ENCODE results near the gene STBD1.
"Not testable (repeated sequence)": the region's sequence is repeated elsewhere in the genome, so short reads cannot be mapped to it uniquely, and the experiment has no call there.

Gene STBD1

GRCh38 chr4:76305971-76306881 lies at the start of gene STBD1:
Gene STBD1 (plus strand): TSS chr4:76306733. CDS start chr4:76306770, 37 bp downstream.
- DNase-seq (ENCODE audit: low spot score): peak; percentile 10

- DNase-seq (ENCODE audit: low spot score): no peak
Observed at GRCh38 chr4:76256968-76257367, 49.6 kb upstream of the STBD1 start.

DNA sequence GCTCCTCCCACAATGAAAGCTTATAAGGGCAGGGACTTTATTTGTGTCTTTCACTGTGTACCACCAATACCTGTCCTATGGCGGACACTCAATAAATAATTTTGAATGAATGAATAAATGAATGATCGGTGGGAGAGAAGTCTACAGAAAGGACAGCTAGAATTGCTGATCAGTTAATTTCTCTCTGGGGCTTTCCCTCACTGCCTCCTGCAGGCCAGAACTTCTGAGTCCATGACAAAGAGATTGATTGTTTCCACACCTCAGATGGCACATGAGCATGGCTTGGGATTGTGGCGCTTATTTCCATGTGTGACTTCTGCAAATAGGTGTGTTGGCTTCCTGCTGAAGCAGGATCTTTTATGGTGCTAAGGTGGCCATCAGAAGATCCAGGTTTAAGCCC lies 48.7 kb upstream of the STBD1 start:
- no peak for DNase-seq (ENCODE audit: low spot score)

DNA sequence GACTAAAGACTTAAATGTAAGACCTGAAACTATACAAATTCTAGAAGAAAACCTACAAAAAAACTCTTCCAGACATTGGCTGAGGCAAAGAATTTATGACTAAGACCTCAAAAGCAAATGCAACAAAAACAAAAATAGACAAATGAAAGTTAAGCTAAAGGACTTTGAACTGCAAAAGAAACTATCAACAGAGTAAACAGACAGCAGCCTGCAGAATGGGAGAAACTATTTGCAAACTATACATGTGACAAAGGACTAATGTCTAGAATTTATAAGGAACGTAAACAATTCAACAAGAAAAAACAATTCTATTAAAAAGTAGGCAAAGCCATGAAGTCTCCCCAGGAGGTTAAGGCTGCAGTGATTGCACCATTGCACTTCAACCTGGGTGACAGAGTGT lies 46.0 kb upstream of the STBD1 start:
- DNase-seq (ENCODE audit: low spot score): no peak

GRCh38 chr4:76265631-76266218 lies 40.8 kb upstream of the STBD1 start:
- DNase-seq (ENCODE audit: low spot score): no peak

DNA sequence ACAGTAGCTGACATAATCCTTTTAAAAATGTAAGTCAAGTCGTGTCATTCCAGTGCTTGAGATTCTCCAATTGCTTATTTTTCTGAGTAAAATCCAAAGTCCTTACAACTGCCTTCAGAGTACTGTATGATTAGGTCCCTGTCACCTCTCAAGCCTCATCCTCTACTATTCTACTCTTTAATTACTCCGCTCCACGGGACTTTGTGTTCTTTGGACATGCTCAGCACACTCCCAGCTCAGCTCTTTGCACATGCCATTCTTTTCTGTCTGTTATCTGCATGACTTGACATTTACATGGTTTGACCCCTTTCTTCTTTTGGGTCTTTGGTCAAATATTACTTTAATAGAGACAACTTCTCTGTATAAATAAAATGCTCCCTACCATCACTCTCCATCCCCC lies 39.9 kb upstream of the STBD1 start:
- DNase-seq (ENCODE audit: low spot score): no peak

DNA sequence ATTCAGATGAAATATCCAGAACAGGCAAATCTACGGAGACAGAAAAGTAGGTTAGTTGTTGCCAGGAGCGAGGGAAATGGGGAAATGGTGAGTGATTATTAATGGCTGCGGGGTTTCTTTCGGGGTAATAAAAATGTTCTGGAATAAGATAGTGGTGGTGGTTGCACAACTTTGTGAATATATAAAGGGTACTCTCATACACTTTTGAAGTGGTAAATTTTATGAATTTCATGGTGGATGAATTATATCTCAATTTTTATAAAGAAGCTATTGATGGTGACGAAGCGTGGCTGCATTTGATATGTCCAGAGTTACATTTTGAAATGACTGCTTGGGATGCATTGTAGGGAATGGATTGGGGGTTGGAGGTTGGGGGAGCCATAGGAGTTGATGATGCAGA lies 38.7 kb upstream of the STBD1 start:
- no peak for DNase-seq (ENCODE audit: low spot score)

GRCh38 chr4:76270244-76271175 lies 36.0 kb upstream of the STBD1 start:
- DNase-seq (ENCODE audit: low spot score): no peak

DNA sequence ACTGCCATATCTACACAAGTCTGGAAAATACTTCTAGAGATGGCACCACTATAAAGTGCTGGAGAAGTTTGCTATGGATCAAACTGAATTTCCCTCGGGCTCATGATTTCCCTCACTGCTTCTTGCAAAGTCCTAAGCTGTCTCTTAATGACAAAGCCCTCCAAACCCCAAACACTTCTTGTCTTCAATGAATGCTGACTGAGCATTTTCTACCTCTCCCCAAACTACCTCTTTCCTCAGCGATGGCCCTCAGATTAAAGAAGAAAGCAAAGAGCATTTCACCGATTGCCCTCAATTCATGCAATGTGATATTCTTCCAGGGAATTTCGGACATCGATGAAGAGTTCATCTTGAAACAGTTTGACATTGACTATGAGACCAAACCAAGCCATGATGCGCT lies 35.3 kb upstream of the STBD1 start:
- no peak for DNase-seq (ENCODE audit: low spot score)

DNA sequence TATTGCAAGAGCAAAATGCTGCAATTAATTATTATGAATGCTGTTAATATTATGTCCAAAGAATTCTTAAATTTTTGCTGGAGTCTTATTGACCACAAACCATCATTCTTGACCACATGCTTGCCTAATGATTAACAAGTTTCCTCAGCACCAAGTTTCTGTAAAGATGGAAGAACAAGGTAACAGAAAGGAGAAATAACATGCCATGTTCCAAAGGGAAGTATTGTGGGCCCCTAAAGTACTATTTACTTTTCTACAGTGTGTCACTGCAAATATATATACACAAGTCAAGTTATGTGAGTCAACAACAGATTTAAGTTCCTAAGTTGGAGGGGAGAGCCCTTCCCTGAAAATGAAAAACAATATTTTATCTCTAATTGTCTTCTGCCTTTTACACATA lies 34.5 kb upstream of the STBD1 start:
- DNase-seq (ENCODE audit: low spot score): no peak

- DNase-seq (ENCODE audit: low spot score): no peak
Observed at GRCh38 chr4:76272582-76272981, 34.0 kb upstream of the STBD1 start.

DNA sequence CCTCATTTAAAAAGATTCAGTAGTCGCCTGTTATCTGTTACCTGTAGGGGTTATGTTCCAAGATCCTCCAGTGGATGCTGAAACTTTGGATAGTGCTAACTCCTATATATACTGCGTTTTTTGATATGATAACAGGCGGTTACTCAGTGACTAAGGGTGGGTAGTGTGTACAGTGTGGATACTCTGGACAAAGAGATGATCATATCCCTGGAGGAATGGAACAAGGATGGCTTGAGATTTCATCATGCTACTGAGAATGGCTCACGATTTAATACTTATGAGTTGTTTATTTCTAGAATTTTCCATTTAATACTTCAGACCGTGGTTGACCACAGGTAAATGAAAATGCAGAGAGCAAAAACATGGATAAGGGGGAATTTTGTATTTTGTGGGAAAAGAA lies 33.5 kb upstream of the STBD1 start:
- no peak for DNase-seq (ENCODE audit: low spot score)

GRCh38 chr4:76275486-76276124 lies 30.9 kb upstream of the STBD1 start:
- DNase-seq (ENCODE audit: low spot score): no peak

DNA sequence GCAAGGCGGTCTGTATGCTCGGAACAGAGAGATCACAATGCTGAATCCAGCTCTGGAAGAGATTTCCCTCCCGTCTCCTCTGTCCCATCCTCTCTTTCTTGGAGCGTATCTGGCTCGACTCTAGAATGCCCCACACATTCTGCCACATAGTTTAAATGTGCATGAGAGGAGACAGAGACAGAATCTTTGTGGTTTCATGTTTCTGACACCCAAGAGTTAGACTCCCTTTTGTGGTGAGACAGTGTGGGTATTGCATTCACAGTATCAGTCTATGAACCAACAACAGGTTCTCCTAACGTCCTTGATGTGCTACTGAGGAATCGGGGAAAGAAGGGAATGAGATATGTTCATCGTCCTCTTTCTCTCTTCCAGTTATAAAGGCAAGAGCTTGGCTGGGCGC lies 29.7 kb upstream of the STBD1 start:
- DNase-seq (ENCODE audit: low spot score): no peak

DNA sequence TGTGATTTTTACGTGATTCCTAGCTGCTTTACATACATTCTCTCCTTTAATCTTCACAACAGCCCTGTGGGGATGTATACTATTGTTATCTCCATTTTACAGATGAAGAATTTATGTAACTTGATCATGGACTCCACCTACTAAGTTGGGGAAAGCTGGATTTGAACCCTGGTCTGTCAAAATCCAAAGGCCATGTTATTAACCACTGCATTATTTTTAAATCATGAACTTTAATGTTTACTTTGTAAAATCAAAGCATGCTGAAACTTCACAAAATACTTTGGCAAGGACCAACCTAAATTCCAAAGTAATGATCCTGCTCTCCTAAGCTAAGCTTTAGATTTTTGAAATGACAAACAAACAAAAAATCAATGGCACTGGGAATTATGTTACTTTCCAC lies 28.9 kb upstream of the STBD1 start:
- DNase-seq (ENCODE audit: low spot score): no peak

- no peak for DNase-seq (ENCODE audit: low spot score)
Observed at GRCh38 chr4:76278583-76278982, 27.9 kb upstream of the STBD1 start.

DNA sequence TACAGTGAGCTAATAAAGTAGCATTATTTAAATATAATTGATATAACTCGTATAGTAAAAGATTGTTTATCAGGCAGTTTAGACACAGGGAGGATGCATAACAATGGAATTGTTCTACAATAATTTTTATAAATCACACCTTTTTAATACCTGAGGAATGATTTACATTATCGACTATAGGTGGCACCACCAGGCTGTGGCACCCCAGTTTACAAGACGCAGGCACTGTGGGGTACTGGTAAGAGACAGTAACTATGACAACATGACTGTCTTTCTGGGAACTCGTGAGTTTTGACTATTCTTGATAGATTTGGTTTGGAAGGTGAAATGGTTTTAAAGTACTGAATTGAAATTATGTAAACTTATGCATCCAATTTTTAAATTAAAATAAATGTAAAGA lies 27.1 kb upstream of the STBD1 start:
- peak; percentile 33 for DNase-seq (ENCODE audit: low spot score)

DNA sequence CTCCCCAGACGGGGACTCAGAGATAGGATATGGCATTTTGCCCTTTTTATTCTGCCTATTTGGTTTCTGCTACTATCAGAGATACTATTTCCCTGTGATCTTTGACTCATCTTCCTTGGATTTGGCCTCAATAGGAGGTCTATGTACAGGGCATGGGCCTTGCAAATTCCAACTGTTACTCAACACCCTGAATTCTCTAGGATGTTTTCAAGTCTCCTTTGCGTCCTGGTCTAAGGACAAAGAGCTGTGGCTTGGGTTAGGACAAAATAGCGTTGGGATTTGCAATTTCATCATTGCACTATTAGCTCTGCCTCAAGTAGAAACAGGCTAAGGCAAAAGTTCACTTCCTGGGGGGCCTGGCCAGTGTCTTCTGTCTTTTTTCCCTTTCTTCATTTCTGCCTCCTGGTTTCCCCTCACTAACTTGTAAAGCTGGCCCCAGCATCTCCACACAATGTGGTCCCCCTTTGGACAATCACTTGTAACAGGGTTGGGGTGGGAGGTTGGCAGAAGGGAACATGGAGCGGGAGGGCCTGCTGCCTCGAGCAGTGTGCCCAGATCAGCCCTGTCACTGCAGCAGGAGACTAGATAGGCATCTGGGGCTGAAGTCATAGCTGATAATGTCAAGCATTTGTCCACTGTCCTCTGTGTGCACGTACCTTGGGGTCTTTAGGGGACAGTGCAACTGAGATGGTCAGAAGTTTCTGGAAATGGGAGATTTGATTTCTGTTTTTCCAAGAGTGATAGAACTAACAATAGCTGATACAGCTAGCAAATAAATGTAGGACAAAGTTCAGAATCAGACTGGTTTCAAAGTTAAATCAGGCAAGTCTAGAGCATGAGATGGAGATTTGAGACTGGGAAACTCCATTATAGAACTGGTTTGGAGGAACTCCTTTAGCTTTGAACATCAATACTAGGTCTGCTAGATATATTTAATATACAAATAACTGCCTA lies 25.8 kb upstream of the STBD1 start:
- DNase-seq (ENCODE audit: low spot score): no peak

DNA sequence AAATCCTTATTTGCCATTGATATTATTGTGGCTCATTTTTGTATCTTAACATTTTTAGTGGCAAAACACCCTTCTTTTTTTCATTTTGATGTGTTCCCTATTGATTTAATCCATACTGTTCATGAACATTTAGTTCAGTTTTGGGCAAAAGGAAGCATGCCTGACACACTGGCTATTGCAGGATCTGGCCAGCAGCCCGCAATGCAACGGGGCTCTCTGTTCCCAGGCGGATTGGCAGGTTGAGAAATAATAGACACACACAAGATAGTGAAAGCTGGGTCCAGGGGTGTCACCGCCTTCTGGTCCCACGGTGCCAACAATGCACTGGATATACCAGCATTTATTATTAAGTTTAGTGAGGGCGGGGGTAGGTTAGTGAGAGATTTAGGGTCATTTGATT lies 24.9 kb upstream of the STBD1 start:
- DNase-seq (ENCODE audit: low spot score): not testable (repeated sequence)

- DNase-seq (ENCODE audit: low spot score): no peak
Observed at GRCh38 chr4:76282941-76283689, 23.4 kb upstream of the STBD1 start.
